CMK (cell line): Measurements from ENCODE around the gene SORCS2.

ENCODE experiments used
- DNase-seq: peaks from one replicate; pipeline ENCODE4 v3.0.0-alpha.2; 2010; ENCODE audit warnings: low read depth

SORCS2 gene

DNA sequence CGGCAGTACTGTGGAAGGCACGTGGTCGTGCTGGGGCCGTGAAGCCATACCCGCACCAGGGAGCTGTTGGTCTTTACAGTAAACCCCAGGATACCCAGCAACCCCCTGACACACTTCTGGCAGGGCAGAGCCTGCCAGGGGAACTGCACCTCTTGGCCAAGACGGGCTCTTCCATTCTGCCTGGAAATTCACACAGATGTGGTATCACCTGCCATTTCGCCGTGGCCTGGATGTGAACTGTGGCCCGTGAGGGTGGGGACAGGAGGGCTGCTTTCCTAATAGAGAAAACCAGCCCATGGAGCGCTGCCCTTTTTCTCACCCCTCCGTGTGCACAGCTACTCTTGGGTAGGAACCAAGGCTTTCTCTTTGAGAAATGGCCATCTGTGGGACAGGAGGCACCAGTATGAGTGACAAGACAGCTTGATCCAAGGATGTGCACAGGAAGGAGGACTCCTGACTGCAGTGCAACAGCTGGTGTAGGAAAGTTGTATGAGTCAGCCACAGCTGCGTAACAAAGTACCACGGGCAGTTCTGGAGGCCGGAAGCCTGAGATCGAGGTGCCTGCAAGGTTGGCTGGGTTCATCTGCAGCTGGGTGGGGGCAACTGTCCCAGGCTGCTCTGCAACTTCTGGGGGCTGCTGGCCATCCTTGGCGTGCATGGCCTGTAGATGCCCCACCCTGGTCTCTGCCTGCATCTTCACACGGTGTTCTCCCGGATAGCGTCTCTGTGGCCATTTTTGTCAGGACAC, 146.7 kb downstream of the SORCS2 start:
- DNase-seq, result no peak

DNA sequence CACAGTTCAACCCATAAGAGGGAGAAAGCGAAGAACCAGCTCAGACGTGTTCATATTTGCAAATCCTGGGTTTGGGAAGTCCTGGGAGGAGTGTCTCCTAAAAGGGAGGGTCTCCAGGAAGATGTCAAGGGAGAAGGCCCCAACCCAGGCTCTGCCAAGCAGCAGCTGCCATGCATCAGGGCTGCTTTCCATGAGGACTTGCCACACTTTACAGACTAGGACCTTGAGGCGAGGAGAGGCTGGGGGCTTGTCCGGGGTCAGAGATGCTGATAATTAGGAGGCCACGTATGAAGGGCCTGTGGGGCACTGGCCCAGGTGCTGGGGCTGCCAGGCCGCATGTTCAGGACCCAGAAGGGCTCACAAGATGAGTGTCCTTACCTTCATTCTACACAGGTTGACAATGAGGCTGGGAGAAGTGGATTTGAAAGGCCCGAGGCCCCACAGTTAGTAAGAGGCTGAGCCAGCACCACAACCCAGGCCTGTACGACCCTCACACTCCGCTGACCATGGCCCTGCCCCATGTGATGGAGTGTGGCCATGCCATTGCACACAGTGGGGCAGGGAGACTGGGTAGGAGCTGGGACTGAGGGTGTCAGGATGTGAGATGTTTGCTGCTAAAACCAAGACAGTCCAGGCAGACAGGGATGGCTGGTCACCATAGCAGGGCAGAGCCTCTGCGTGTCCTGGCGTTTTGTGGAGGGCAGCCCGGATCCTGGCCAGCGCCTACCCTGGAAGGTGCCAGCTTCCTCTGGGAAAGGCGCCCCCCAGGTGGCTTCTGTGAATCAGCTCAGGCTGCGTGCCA, 147.6 kb downstream of the SORCS2 start:
- no peak for DNase-seq

DNA sequence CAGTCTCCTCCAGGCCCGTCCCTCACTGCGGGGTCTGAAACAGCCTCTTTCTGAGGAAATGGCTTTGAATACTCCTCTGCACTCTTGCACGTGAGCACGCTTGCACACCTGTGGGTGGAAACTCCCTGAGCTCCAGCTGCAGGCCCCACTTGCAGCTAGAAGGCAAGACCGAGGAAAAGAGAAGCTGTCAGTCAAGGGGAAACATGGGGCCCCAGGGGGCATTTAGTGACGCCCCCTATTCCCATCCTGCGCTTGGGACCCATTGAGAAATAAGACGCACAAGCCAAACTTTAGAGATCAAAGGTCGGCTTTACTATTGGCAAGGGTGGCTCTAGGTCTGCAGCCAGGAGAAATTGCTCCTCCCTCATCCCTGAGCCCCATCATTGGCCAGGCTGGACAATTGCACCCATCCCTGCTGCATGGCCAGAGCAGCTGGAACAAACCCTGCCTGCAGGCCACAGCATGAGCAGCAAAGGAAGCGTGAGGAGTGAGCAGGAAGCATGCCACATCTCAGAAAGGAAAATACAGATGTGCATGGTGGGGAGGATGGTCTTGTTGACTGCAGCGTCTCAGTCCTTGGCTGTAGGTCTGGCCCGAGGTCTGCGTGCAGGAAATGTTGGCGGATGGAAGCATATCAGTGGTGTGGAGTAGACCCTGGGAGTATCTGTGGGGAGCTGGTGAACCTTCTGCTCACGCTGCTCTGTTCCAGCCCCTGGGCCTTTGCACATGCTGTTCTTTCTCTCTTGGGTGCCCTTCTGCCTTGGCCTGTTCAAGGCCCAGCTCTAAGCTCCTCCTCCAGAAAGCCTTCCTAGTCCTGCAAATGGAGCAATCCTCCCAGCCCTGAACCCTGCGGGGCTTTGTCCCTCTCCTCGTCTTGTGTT, 148.5 kb downstream of the SORCS2 start:
- DNase-seq, result no peak

DNA sequence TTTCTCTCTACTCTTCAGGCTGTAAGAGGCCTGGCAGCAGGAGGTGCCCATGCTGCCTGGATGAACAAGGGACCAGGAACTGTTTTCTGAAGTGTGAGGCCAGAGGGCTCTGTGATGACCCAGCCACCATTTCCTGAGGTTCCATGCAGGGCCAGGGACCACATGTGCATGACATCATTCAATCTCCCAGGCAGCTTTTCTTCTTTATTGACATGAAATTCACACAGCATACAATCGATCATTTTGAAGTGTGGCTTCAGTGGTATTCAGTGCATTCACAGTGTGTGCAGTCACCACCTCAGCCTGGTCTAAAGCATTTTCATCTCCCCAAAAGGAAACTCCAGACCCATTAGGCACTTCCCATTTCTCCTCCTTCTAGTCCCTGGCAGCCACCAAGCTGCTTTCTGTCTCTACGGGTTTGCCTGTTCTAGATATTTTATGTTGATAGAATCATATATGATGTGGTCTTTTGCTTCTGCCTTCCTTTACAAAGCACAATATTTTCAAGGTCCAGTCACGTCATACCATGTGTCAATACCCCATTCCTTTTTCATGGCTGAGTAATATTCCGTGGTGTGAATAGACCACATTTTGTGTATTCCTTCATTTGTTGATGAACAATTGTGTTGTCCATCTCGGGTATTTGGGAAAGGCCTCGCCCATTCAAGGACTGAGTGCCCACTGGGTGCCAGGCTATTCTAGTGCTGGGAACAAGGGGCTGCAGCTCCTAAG, 149.3 kb downstream of the SORCS2 start:
- DNase-seq, result no peak

DNA sequence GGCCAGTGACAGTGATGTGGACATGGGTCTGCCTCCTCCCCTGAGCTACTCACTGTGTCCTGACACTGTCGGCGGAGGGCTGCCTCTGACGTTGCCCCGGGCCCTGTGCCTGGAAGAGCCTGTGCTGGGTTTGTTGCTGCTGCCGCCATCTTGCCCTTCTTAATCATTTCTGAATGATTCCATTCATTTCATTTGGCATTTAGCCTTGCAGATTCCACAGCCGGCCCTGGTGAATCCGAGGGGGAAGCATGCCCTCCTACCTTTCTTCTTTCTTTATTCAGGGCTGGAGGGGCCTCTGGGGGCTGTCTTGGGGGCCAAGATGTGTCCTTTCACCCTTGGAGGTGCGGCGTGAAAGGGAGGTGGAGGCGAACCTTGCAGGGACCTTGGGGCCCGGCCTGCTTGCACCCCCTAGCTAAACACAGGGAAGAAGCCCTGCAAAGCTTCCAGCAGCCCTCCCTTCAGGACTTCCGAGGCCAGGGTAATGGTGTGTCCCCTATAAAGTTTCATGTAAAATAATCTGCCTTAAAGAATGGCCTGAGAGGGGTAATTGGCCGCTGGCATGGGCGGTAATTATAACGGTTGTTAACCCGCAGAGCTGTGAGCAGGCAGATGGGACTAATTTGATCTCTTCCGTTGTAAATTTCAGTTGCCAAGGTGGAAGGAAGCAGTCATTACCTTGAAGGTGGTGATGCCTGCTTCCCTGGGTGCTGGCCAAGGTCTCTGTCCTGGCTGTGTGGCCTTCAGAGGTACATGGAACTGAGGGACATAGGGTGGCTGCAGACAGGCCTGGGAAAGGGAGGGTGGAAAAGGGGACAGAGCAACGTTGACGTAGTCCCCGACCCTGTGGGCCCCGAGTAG, 150.1 kb downstream of the SORCS2 start:
- DNase-seq, result no peak

DNA sequence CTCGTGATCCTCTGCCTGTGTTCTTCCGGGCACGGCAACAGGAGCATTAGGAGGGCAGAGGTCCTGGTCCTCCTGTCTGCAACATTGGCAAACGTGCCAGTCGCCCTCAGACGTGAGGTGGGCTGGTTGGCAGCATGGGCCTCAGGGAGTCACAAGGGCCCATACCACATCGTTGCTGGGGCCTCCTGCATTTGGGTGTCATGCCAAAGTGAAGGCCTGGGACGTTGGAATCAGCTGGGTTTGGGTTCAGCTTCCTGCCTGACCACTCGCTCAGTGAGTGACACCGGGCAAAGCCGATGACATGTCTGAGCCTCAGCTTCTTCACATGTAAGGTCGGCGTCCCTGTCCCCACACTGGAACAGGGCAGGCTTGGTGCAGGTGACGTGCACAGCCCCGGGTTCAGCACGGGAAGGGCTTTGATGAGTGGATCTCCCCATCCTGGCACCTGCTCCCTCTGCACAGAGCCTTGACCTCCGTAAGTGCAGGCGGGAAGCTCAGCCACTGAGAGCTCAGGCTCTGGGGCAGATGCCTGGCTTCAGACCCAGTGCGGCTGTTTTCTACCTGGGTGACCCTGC, 150.8 kb downstream of the SORCS2 start:
- no peak for DNase-seq

DNA sequence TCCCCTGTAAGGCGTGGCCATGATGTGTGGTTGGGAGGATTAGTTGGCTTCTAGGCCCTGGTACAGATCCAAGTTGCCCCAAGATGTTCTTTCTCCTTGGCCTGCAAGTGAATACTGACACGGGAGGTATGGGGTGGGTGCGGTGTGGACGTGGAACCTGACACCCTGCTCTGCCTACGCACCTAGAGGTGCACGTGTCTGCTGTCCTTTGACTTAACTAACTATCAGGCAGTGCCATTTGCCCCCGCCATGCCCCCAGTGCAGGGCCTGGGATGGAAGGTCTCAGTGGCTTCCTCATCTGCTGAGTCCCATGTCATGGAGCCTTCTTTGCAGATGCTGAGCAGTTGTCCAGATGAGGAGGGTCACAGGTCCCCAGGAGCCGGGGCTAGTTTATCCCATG, 151.6 kb downstream of the SORCS2 start:
- DNase-seq, result no peak

DNA sequence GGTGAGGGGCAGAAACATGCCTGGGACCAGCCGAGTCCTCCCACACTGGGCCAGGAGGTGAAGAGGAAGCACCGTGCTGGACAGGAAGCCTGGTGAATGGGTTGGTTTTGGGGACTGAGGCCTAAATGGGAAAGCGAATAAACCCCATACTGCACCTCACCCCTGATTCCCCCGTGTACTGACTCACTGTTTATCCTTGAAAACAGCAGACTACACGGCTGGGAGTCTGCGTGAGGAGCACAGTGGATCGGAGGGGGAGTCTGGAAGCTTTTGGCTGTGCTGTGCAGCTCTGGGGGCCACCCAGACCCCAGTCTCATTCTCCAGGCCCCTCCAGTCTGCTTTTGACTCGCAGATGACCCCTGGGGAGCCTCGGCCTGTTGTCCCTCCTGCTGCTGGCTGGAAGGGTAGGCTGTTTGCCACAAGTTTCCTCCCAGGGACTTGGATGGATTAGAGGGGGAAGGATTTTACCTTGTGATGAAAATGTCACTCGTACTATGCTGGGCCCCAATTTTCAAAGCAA, 152.4 kb downstream of the SORCS2 start:
- no peak for DNase-seq

DNA sequence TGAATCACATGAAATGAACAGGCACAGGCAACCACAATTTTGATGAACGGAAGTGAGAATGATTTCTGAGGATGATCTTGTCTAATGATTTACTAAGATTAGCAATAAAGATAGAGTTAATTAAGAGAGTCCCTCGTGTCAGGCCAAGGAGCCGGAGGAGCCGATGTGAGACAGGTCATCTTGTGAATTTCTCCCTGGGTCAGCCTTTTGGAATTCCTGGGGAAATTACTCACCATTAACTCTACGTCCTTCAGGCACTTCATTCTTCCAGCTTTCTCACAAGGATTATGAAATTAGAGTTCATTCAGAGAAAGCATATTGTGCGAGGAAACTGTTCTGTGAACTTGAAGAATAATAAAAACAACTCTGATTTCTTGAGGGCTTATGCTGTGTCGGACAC, 155.6 kb downstream of the SORCS2 start:
- DNase-seq, result no peak

DNA sequence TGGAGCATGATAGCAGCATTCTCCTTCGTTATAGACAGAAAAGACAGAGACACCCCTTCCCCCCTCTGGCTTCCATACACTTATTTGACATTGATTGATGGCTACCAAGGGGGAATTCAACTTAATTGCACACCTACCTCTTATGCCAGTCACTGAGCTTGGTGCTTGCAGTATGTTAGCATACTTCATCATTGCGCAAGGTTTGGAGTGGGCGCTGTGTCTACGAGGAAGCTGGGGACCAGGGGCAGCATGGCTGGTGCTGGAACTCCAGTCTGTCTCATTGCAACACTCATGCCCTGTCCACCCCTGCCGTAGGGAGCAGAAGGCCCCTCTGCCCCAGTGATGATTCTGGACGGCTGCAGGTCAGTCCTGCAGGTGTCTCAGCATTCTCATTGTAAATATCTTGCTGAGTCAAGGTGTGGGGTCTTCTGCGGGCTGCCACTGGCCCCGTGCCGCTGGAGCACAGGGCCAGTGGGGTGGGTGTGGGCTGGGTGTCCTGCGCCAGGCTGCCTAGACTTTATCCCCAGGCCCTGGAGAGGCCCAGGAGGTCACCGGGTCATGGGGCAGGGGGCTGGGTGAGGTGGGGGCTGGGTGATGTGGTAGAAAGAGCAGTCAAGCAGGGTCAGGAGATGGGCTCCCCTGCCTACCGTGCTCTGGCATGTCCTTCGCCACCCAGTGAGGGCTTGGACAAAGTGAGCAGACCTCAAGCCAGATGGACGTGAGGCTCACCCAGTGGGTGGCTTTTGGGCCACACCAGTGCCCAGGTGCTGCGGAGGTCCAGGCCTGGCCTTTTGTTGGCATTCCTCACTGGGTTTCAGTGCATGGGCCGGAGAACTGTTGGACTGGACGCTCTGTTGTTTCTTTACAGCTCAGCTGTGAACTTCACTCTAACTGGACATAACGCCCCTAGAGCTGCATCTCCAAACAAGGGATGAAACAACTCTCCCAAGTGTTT, 156.9 kb downstream of the SORCS2 start:
- DNase-seq, result no peak

DNA sequence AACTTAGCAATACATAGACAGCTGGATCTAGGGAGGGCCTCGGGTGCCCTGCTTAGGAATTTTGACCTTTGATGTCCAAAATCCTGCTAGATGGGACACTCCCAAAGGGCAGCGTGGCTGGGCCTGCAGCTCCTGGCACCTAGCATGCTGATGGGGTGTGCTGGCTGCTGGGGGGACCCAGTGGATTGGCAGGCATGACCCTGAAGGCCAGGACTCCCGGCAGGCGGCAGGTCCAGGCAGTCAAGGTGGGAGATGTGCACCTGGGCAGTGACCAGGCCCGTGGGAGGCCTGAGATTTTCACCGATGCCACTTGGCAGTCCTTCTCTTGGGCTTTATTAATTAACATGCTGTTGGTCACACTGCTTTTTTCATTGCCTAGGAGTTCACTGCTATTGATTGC, 158.1 kb downstream of the SORCS2 start:
- no peak for DNase-seq

DNA sequence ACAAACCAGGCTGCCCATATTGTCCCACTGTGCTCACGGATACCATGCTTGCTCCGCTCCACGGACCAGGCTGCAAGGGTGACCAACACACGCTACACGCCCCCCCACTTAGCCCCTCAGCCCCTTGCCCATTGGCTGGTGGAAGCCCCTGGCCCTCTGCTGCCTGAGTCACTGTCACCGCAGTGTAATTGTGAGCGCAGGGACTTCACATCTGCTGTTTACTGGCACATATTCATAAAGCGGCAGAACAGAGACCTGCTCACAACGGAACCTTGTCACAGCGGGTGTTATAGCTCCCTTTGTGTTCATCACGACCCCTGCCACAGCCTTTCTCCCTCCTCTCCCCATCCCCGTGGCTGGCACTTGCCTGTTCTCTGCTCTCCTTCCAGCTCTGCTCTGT, 158.7 kb downstream of the SORCS2 start:
- DNase-seq, result no peak

DNA sequence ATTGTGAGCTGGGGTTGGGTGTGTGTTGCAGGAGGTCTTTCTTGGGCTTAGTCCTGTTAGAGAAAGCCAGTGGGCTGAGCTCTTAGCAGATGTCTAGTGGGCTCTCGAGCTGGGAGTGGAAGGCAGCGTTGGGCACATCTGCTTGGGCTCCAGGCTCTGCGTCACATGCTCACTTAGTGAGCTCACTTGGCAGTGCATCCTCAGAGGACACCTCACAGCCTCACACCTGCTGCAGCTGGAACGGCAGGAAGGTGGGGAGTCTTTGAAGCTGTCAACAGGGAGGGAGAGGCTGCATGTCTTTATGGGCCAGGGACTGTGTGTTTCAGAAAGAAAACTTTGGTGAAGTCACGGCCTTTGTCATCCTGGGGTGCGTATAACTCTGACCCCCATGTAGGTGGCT, 160.1 kb downstream of the SORCS2 start:
- no peak for DNase-seq

DNA sequence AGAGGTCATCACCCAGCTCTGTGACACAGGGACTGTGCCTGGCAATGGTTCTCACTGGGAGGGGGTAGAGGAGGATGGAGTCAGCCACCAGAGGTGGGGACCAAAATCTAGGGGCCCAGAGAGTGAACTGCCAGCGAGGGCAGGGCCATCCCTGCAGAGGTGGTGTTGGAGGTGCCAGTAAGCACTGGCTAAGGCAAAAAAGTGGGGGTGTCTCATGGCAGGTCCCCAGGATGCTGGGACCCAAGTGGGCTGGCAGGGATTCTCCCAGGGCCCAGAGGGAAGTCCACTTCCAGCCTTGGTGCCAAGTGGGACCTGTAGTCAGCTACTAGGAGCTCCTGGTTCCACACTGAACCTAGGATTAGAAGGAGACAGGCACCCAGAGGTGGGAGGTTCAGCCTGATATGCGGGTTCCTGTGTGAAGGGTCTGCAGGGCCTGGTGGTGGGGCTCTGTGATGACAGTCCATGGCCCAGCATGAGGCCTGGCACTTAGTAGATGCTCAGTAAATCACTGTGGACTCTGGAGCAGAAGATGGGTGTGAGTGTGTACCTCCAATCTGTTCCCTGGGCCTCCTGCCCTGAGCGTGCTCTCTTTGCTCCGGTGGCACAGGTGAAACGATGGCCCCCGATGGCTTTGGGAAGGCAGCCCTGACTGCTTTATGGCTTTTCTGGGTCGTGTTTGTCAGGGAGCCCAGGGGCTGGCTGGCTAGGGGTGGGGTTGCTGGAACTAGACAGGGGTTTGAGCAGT, 160.9 kb downstream of the SORCS2 start:
- no peak for DNase-seq

DNA sequence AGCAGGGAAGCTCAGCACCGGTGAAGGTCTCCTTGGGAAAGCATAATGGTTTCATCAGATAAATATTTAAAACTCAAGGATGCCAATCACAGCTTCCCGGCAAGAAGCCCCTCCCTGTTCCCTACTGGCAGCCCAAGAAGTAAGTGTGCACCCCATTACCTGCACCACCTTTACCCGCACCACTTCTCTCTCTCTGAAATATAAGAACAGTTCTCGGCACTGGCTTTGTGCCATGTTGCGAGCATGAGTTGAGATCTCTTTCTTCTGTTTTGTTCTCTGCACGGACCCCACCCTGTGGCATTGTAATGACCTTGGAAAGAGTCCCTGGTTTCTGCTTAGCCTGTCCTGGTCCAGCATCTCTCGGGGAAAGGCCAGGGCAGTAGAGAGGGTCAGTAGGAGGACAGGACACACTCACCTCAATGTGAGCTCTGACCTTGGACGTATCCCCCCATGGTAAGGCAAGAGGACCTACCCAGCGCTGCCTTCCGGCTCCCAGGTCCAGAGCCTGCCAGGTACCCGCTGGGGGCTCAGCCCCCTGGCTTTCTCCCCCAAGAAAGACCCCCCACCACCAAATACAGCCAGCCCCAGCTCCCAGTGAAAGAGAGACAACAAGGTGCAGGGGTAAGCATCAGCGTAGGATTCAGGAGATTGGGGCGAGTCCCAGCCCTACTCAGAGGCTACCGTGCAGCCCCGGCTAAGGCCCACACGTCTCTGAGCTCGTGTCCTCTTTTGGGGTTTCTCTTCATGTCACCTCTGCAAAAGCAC, 161.7 kb downstream of the SORCS2 start:
- no peak for DNase-seq

DNA sequence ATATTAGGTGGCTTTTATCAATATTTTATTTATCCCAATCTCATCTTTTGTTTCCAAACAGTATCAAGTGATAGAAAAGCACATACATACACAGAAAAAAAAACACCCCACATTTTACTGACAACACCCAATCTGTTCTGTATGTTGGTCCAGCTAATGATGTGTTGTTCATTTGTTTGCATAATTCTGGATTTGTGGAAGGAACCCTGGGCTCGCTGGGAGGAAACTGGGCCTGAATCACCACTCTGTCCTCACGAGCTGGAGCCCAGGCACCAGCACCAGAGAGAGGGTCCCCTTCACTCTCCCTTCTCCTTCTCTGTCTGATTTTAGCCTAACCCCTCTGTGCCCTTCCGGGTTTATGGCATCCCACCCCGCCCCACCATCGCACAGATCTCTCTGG, 162.6 kb downstream of the SORCS2 start:
- DNase-seq, result no peak

DNA sequence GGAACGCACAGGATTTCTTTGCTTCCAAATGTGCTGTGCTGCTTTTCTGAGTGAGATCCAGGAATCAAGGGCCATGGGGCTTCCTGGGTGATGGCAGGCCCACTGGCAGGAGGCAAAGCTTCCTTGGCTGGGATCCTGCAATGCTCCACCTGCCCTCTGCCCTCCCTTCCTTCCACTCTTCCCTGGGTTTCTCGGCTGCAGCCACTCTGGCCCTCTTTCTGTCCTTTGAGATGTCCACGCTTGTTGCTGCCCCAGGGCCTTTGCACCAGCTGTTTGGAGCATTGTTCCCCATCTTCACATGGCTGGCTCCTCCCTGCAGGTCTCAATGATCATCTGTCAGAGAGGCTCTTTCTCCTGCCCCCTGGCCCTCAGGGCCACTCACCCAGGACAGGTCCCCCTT, 163.5 kb downstream of the SORCS2 start:
- no peak for DNase-seq
